ENCODE measurements around the gene APOOL.

Gene APOOL

DNA sequence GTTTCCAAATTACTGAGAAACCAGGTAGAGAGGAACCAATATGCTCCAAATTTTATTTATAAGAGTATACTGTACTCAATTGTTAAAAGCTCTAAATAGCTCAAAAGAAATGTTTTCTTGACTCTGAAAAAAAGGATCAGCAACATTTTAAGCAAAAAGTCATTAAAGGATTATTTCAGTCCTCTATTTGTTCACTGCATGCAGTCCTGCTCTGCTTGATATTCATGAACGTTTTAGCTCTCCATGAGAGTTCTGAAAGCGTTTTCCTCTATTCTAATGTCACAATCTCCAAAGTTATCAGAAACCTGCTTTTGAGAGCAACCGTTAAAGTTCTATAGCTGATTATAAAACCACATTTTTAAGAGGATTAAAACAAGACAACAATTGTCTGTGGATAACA lies 110.5 kb downstream of the APOOL start:
- TF ChIP-seq, protein P1, sequence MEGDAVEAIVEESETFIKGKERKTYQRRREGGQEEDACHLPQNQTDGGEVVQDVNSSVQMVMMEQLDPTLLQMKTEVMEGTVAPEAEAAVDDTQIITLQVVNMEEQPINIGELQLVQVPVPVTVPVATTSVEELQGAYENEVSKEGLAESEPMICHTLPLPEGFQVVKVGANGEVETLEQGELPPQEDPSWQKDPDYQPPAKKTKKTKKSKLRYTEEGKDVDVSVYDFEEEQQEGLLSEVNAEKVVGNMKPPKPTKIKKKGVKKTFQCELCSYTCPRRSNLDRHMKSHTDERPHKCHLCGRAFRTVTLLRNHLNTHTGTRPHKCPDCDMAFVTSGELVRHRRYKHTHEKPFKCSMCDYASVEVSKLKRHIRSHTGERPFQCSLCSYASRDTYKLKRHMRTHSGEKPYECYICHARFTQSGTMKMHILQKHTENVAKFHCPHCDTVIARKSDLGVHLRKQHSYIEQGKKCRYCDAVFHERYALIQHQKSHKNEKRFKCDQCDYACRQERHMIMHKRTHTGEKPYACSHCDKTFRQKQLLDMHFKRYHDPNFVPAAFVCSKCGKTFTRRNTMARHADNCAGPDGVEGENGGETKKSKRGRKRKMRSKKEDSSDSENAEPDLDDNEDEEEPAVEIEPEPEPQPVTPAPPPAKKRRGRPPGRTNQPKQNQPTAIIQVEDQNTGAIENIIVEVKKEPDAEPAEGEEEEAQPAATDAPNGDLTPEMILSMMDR (conservative IDR thresholded peaks at IDR 0.05) = no peak
- H3K27ac ChIP-seq = no peak overlapping the region

DNA sequence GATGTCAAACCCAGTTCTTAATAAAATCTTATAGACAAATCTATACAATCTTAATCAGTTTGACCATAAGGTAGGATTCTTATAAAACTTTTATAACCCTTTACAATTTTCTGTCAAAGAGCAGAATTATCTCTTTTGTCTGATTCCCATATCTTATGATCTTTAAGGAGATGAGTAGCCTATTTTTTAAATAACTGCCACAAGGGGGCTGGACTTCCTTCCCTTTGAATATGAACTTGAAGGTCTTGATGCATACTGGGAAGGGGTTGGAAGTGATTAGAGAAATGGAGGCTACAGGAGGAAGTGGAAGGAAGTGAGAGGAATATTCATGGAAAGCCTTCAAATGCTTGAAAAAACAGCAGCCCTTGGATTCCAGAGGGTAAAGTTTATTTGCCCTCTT lies 111.1 kb downstream of the APOOL start:
- TF ChIP-seq, protein P1 (conservative IDR thresholded peaks at IDR 0.05) = no peak
- H3K27ac ChIP-seq = no peak overlapping the region

DNA sequence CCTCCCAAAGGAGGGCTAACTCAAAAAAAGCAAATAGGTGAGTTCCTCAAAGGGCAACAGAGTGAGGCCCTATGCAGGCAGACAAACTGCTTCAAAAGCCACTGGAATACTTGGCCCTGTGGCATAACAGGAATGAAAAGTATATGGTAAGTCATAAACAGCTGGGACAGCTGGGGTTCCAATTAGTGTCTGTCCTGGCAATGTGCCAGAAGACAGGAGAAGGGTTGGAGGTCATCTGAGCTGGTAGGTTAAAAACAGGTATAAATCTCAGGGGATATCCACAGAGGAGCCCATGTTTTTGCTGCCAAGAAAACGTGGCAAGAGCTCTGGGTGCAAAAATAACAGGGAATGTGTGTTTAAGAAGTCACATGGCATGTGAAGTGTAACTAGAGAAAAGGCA lies 111.6 kb downstream of the APOOL start:
- TF ChIP-seq, protein P1 (conservative IDR thresholded peaks at IDR 0.05) = no peak
- no peak overlapping the region for H3K27ac ChIP-seq

DNA sequence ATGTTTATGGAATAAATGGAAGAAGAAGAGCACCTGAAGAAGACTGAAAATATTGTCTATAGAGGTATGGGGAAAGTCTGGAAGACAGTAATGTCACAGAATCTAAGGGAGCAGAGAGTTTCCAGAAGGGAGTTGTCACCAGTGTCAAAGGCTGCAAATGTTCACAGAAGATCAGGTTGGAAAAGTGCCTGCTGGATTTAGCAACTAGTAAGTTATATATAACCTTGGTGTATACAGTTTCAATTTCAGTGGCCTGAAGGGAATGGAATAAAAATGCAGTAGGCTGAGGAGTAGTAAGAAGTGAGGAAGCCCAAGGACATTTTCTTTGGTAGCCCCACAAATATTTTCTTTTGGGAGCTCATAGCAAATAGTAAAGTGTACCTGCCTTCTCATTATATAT lies 132.7 kb downstream of the APOOL start:
- TF ChIP-seq, protein P1 (conservative IDR thresholded peaks at IDR 0.05) = no peak
- no peak overlapping the region for H3K27ac ChIP-seq

DNA sequence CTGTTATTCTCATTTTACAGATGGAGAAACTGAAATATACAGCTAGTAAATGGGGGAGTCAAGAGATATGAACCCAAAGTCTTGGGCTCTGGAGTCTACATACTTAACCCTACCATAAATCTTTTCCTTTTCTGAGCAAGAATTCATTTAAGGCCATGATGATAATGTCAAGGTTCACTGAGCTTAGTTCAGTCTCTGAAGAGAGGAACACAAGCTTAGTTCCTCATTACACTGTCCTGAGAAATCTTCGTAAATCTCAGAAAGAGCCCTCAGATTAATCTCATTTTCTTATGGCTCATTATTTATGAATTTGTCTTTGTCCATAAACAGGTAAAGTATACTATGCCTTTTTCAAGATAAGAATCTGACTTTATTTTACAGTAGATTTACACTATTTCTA lies 135.7 kb downstream of the APOOL start:
- H3K27ac ChIP-seq = no peak overlapping the region
- TF ChIP-seq, protein P1 (conservative IDR thresholded peaks at IDR 0.05) = no peak

DNA sequence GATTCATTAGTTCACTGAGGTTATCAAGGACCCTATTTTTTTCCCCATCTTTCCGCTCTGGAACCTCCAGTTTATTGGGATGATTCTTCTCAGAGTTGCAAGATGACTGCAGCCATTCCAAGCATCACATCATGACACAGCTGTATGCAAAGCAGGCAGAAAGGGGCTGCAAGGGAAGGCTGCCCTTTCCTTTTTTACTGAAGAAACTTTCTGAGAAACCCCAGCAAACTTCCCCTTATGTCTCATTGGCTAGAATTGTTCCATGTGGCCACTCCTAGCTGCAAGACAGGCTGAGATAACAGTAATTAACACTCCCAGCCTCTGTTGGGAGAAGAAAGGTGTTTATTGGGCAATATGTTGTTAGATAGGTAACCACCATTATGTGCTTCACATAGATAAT lies 137.3 kb downstream of the APOOL start:
- no peak overlapping the region for H3K27ac ChIP-seq
- TF ChIP-seq, protein P1 (conservative IDR thresholded peaks at IDR 0.05) = no peak
